ENCODE measurements around the gene SYNDIG1.

The SYNDIG1 gene

DNA sequence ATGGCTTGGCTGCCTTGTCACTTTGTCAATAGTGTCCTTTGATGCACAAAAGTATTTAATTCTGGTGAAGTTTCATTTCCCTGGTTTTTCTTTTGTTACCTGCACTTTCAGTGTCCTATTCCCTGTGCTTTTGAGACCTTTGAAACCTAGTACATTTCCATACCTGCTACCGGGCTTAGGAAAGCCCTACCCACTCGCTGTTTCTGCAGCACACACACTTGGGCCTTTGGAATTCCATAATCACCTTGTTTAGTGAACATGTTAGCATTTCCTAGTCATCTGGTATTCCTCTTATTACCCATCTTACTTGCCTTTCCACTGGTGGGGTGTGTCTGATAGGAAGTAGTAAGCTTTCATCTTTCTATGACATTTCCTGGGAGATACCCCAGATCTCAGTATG lies 19.3 kb upstream of the SYNDIG1 start:
- Histone ChIP-seq H3K4me1 (ENCODE audit: control insufficient read depth, insufficient read depth, low read length) (peaks cover 10% of the 10 kb centered on the region), H3K27me3 (ENCODE audit: control insufficient read depth, insufficient read depth, low read length) (peaks cover 3% of the 10 kb centered on the region), H3K36me3 (ENCODE audit: control insufficient read depth, insufficient read depth, low read length) (no peaks in the 10 kb centered on the region), H3K4me3 (ENCODE audit: low read length) (no peak overlapping the region), H3K9ac (ENCODE audit: low read length) (no peak overlapping the region), H3K9me3 (ENCODE audit: control insufficient read depth, low read length) (no peaks in the 10 kb centered on the region)

DNA sequence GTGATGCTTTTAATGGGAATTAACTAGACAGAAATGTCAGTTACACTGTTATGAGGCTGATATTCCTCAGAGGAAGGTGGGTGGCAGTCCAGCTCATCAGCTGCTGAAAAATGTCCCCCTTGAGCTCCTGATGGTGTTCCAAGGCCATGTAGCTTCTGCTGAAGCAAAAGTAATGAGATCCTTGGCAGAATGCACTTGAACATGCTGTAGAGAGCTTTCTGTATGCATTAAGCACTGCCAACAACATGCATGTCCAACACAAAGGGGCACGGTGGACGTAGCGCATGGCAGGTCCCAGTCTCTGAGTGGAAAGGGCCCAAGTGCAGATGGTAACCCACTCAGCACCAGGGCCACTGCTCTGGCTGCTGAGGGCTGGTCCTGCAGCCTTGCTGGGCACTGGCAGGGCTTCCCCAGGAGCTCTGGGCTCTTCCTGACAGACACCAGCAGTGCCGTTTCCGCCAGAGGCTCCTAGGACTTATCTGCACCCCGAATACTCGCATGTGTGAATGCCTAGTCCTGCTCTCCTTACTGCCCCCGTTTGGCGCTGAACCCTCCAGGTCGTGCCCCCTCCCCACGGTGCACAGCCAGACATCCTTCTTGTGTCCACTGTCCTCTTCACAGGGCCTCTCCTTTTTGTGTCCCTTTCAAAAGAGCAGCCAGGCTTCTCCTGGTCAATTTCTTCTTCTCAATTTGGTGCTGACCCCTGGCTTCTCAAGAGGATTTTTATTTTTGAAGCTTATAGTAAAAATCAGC lies 18.6 kb upstream of the SYNDIG1 start:
- no peaks in the 10 kb centered on the region for H3K9me3 ChIP-seq (ENCODE audit: control insufficient read depth, low read length)
- no peaks in the 10 kb centered on the region for H3K36me3 ChIP-seq (ENCODE audit: control insufficient read depth, insufficient read depth, low read length)
- H3K27me3 ChIP-seq (ENCODE audit: control insufficient read depth, insufficient read depth, low read length): peaks cover 3% of the 10 kb centered on the region
- peaks cover 10% of the 10 kb centered on the region for H3K4me1 ChIP-seq (ENCODE audit: control insufficient read depth, insufficient read depth, low read length)
- H3K4me3 ChIP-seq (ENCODE audit: low read length): no peak overlapping the region
- no peak overlapping the region for H3K9ac ChIP-seq (ENCODE audit: low read length)

DNA sequence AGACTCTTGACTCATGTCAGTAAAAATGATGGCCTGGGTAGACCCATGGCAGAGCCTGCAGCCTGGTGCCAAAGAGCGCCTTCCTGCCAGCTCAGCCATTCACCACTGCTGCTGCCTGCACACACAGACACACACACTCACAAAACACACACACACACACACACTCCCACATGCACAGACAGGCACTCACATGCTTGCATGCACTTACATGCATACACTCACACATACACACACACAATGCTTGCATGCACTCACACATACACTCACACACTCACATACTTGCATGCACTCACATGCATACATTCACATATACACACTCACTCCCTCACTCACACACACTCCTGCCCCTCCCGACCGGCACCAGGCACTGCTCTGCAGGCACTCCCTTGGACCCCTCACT lies 18.0 kb upstream of the SYNDIG1 start:
- H3K9me3 ChIP-seq (ENCODE audit: control insufficient read depth, low read length): no peaks in the 10 kb centered on the region
- no peak overlapping the region for H3K4me3 ChIP-seq (ENCODE audit: low read length)
- no peaks in the 10 kb centered on the region for H3K36me3 ChIP-seq (ENCODE audit: control insufficient read depth, insufficient read depth, low read length)
- H3K27me3 ChIP-seq (ENCODE audit: control insufficient read depth, insufficient read depth, low read length): peaks cover 3% of the 10 kb centered on the region
- no peak overlapping the region for H3K9ac ChIP-seq (ENCODE audit: low read length)
- peaks cover 10% of the 10 kb centered on the region for H3K4me1 ChIP-seq (ENCODE audit: control insufficient read depth, insufficient read depth, low read length)

DNA sequence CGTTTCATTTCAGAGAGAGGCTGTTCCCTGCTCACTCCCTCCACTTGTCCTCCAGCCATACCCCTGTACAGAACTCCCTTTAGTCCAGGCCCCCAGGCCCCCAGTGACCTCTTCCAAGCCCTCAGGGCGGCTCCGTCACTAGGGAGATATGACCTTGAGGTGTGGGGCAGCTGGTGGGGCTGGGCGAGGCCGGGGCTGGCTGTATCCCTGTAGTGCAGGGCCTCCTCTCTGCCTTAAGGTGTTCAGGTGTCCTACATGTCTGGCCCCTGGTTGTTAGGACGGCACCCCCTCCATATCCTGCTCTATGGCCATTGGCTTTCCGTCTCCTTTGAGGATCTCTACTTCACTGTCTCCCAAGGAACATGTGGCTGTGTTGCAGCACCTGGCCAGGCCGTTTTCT lies 17.4 kb upstream of the SYNDIG1 start:
- peaks cover 3% of the 10 kb centered on the region for H3K27me3 ChIP-seq (ENCODE audit: control insufficient read depth, insufficient read depth, low read length)
- H3K9ac ChIP-seq (ENCODE audit: low read length): no peak overlapping the region
- H3K4me3 ChIP-seq (ENCODE audit: low read length): no peak overlapping the region

DNA sequence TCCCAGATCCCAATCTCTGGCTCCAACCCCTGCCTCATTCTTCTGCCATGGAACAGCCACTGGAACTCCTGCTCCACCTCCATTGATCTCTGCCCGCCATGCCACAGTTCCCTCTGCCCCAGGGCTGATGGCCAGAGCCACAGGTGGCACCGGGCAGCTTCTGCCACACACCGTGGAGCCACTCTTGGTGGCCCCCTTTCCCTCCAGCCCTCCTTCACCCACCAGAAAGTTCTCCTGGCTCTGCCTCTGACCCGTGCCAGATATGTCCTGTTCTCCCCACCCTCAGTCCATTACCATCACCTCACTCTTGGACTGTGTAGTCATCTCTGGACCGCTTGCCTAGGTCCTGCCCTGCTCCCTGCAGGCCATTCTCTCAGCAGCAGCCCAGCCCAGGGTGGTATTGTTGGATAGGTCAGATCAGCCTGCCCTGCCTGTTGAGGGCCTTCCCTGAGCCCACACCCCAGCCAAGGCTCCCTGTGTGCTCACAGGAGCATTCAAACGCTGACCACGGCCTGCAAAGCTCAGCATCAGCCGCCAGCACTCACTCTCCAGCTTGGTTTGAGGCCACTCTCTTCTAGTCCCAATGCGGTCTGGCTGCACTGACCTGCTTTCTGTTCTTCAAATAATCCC lies 16.8 kb upstream of the SYNDIG1 start:
- no peak overlapping the region for H3K4me3 ChIP-seq (ENCODE audit: low read length)
- peaks cover 10% of the 10 kb centered on the region for H3K4me1 ChIP-seq (ENCODE audit: control insufficient read depth, insufficient read depth, low read length)
- H3K36me3 ChIP-seq (ENCODE audit: control insufficient read depth, insufficient read depth, low read length): no peaks in the 10 kb centered on the region
- H3K27me3 ChIP-seq (ENCODE audit: control insufficient read depth, insufficient read depth, low read length): peaks cover under 1% of the 10 kb centered on the region
- no peaks in the 10 kb centered on the region for H3K9me3 ChIP-seq (ENCODE audit: control insufficient read depth, low read length)
- no peak overlapping the region for H3K9ac ChIP-seq (ENCODE audit: low read length)

More for the DNA sequence above, 17.4 kb upstream of the SYNDIG1 start:
- no peaks in the 10 kb centered on the region for H3K9me3 ChIP-seq (ENCODE audit: control insufficient read depth, low read length)
- peaks cover 10% of the 10 kb centered on the region for H3K4me1 ChIP-seq (ENCODE audit: control insufficient read depth, insufficient read depth, low read length)
- H3K36me3 ChIP-seq (ENCODE audit: control insufficient read depth, insufficient read depth, low read length): no peaks in the 10 kb centered on the region

DNA sequence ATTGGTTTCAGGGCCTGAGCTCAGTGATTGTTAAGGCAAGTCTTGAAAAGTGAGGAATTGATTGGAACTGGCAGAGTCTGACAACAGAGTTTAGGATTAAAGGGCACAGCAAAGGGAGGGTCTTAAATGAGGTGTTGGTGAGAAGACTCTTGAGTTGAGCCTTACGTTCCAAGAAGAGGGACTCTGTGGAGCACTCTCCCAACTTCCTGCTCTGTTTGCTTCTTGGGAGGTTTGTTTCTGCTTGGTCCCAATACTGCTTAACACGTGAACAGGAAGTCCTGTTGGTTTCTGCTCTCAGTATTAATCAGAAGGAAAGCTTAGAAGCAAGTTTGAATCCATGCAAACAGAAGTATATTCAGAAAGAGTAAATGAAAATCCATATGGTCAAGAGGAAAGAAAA lies 15.6 kb upstream of the SYNDIG1 start:
- no peak overlapping the region for H3K9ac ChIP-seq (ENCODE audit: low read length)
- no peak overlapping the region for H3K4me3 ChIP-seq (ENCODE audit: low read length)
- no peaks in the 10 kb centered on the region for H3K27me3 ChIP-seq (ENCODE audit: control insufficient read depth, insufficient read depth, low read length)
- H3K9me3 ChIP-seq (ENCODE audit: control insufficient read depth, low read length): no peaks in the 10 kb centered on the region
- H3K4me1 ChIP-seq (ENCODE audit: control insufficient read depth, insufficient read depth, low read length): no peaks in the 10 kb centered on the region
- H3K36me3 ChIP-seq (ENCODE audit: control insufficient read depth, insufficient read depth, low read length): no peaks in the 10 kb centered on the region

DNA sequence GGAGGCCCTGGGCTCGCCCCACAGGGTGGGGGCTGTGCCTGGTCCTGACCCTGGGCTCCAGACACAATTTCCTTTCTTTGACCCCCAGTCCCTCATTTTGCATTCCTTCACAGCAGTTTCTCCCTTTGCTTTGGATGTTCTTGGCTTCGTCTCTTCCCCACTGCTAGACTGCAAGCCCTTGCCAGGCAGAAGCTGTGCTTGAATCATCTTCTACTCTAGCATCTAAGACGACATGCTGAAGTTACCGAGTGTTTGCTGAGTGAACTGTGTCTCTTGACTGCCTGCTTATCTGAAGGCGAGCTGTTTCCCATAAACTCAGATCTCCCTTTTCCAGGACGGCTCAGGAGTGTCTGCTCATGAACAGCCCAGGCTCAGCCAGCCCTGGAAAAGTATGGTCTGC lies 14.3 kb upstream of the SYNDIG1 start:
- Histone ChIP-seq H3K9me3 (ENCODE audit: control insufficient read depth, low read length) (no peaks in the 10 kb centered on the region), H3K4me1 (ENCODE audit: control insufficient read depth, insufficient read depth, low read length) (no peaks in the 10 kb centered on the region), H3K4me3 (ENCODE audit: low read length) (no peak overlapping the region), H3K9ac (ENCODE audit: low read length) (no peak overlapping the region), H3K27me3 (ENCODE audit: control insufficient read depth, insufficient read depth, low read length) (no peaks in the 10 kb centered on the region), H3K36me3 (ENCODE audit: control insufficient read depth, insufficient read depth, low read length) (no peaks in the 10 kb centered on the region)

DNA sequence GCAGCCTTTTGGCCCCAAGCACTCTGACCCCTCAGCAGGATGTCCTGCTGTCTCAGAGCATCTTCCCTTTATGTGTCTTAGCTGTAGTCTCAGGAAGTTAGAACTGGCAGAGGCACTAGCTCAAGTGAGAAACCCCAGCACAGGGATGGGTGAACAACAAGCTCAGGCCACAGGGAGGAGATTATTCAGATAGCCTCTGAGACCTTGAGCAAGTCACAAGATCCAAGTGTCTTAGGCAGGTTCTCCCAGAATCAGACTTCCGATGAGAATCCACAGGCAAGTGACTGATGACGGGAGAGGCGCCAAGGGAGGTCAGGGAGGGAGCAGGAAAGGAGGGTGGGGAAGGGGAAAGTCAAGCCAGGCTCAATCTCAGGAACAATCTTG lies 13.0 kb upstream of the SYNDIG1 start:
- H3K9ac ChIP-seq (ENCODE audit: low read length): no peak overlapping the region
- H3K36me3 ChIP-seq (ENCODE audit: control insufficient read depth, insufficient read depth, low read length): no peaks in the 10 kb centered on the region
- H3K4me3 ChIP-seq (ENCODE audit: low read length): no peak overlapping the region
- no peaks in the 10 kb centered on the region for H3K9me3 ChIP-seq (ENCODE audit: control insufficient read depth, low read length)
- H3K4me1 ChIP-seq (ENCODE audit: control insufficient read depth, insufficient read depth, low read length): no peaks in the 10 kb centered on the region
- H3K27me3 ChIP-seq (ENCODE audit: control insufficient read depth, insufficient read depth, low read length): no peaks in the 10 kb centered on the region

DNA sequence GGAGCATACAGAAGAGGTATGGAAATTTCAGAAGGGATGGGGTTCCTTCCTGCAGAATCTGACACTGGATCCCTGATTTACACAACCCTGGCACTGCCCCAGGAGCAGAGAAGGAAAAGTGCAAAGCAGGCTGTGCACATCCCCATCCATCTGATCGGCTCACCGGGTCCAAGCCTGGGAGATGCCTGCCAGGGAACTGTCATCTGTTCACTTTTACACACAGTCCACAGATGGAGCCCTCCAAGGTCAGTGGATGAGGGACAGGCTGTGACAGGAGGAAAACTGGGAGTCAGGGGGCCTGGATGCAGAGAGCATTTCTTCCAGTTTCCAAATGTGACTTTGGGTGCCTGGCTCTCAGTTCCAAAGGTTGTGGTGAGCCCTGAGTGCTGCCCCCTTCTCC lies 11.0 kb upstream of the SYNDIG1 start:
- no peaks in the 10 kb centered on the region for H3K9me3 ChIP-seq (ENCODE audit: control insufficient read depth, low read length)
- no peaks in the 10 kb centered on the region for H3K4me1 ChIP-seq (ENCODE audit: control insufficient read depth, insufficient read depth, low read length)
- H3K36me3 ChIP-seq (ENCODE audit: control insufficient read depth, insufficient read depth, low read length): no peaks in the 10 kb centered on the region
- H3K4me3 ChIP-seq (ENCODE audit: low read length): no peak overlapping the region
- no peaks in the 10 kb centered on the region for H3K27me3 ChIP-seq (ENCODE audit: control insufficient read depth, insufficient read depth, low read length)
- no peak overlapping the region for H3K9ac ChIP-seq (ENCODE audit: low read length)

DNA sequence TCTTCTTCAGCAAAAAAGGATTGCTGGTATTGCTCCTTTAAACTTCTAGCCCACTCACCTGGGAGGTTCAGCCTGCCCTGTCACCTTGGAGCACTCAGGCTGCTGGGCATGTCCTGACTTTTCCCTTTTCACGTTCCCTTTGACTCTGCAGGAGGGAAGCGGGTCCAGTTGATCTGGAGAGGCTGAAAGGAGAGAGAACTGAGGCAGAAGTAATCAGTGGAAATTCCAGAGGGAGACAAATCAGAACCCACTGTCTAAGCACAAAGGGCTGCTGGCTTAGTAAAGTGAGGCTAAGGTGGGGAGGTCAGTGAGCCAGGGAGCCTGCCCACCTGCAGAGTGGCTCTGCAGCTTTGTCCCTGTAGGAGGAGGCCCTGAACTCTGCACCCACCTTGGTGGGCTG lies 9.7 kb upstream of the SYNDIG1 start:
- Histone ChIP-seq H3K36me3 (ENCODE audit: control insufficient read depth, insufficient read depth, low read length) (no peaks in the 10 kb centered on the region), H3K4me1 (ENCODE audit: control insufficient read depth, insufficient read depth, low read length) (no peaks in the 10 kb centered on the region), H3K27me3 (ENCODE audit: control insufficient read depth, insufficient read depth, low read length) (no peaks in the 10 kb centered on the region), H3K9me3 (ENCODE audit: control insufficient read depth, low read length) (no peaks in the 10 kb centered on the region), H3K9ac (ENCODE audit: low read length) (no peak overlapping the region), H3K4me3 (ENCODE audit: low read length) (no peak overlapping the region)

DNA sequence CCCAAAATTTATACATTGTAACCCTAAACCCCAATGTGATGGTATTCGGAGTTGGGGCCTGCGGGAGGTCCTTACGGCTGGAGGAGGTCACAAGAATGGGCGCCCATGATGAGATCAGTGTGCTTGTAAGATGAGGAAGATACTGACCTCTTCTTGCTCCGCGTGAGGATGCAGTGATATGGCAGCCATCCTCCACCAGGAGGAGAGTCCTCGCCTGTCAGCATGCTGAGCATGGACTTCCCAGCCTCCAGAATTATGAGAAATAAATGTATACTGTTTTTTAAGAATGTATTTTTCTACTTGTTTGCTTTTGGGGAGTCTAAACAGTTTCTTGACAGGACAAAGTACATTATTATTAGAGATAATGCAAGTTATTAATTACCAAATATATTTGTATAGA lies 8.7 kb upstream of the SYNDIG1 start:
- Histone ChIP-seq H3K4me1 (ENCODE audit: control insufficient read depth, insufficient read depth, low read length) (no peaks in the 10 kb centered on the region), H3K4me3 (ENCODE audit: low read length) (no peak overlapping the region), H3K9ac (ENCODE audit: low read length) (no peak overlapping the region), H3K36me3 (ENCODE audit: control insufficient read depth, insufficient read depth, low read length) (no peaks in the 10 kb centered on the region), H3K9me3 (ENCODE audit: control insufficient read depth, low read length) (no peaks in the 10 kb centered on the region), H3K27me3 (ENCODE audit: control insufficient read depth, insufficient read depth, low read length) (no peaks in the 10 kb centered on the region)

DNA sequence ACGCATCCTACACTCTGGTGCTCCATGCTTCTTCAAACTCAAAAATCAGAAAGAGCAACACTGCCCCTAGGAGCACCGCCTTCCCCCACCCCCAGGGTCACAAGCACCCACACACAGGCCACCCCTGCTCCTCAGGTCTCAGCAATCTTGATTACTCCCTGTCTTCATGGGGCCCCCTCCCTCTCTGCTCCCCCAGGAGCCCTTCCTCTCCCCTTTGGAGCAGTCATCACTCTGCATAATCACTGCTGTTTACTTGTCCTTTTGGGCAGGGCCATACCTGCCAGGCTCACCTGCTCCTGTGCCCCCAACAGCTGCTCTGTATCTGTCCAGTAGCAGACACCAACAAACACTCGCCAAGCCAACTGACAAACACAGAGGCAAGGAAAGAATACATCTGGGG lies 7.6 kb upstream of the SYNDIG1 start:
- H3K27me3 ChIP-seq (ENCODE audit: control insufficient read depth, insufficient read depth, low read length): no peaks in the 10 kb centered on the region
- H3K4me3 ChIP-seq (ENCODE audit: low read length): no peak overlapping the region
- no peaks in the 10 kb centered on the region for H3K9me3 ChIP-seq (ENCODE audit: control insufficient read depth, low read length)
- no peaks in the 10 kb centered on the region for H3K4me1 ChIP-seq (ENCODE audit: control insufficient read depth, insufficient read depth, low read length)
- no peaks in the 10 kb centered on the region for H3K36me3 ChIP-seq (ENCODE audit: control insufficient read depth, insufficient read depth, low read length)
- H3K9ac ChIP-seq (ENCODE audit: low read length): no peak overlapping the region
